ENCODE data around the gene VIPR1.
A peak's percentile ranks its signal among the peaks of the same experiment; 100 is the strongest.
"Not testable (repeated sequence)": the region's sequence is repeated elsewhere in the genome, so short reads cannot be mapped to it uniquely, and the experiment has no call there.

The VIPR1 gene

DNA sequence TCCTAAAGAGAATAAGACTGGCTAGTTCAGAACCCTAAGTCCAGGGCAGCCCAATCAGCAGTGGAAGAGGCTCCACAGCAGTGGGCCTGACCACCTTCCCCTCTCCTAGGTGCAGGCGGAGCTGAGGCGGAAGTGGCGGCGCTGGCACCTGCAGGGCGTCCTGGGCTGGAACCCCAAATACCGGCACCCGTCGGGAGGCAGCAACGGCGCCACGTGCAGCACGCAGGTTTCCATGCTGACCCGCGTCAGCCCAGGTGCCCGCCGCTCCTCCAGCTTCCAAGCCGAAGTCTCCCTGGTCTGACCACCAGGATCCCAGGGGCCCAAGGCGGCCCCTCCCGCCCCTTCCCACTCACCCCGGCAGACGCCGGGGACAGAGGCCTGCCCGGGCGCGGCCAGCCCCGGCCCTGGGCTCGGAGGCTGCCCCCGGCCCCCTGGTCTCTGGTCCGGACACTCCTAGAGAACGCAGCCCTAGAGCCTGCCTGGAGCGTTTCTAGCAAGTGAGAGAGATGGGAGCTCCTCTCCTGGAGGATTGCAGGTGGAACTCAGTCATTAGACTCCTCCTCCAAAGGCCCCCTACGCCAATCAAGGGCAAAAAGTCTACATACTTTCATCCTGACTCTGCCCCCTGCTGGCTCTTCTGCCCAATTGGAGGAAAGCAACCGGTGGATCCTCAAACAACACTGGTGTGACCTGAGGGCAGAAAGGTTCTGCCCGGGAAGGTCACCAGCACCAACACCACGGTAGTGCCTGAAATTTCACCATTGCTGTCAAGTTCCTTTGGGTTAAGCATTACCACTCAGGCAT lies 33.7 kb downstream of the VIPR1 start:
- no peak for DNase-seq

DNA sequence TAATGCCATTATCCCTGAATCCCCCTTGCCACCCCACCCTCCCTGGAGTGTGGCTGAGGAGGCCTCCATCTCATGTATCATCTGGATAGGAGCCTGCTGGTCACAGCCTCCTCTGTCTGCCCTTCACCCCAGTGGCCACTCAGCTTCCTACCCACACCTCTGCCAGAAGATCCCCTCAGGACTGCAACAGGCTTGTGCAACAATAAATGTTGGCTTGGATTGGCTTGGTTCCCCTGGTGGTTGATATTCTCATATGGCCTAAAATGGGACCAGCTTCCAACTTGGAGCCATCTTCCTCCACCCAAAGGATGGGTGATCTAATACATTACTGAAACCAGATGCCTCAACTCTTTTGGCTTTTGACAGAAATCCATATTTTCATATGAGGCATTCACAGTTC lies 34.9 kb downstream of the VIPR1 start:
- no peak for DNase-seq

DNA sequence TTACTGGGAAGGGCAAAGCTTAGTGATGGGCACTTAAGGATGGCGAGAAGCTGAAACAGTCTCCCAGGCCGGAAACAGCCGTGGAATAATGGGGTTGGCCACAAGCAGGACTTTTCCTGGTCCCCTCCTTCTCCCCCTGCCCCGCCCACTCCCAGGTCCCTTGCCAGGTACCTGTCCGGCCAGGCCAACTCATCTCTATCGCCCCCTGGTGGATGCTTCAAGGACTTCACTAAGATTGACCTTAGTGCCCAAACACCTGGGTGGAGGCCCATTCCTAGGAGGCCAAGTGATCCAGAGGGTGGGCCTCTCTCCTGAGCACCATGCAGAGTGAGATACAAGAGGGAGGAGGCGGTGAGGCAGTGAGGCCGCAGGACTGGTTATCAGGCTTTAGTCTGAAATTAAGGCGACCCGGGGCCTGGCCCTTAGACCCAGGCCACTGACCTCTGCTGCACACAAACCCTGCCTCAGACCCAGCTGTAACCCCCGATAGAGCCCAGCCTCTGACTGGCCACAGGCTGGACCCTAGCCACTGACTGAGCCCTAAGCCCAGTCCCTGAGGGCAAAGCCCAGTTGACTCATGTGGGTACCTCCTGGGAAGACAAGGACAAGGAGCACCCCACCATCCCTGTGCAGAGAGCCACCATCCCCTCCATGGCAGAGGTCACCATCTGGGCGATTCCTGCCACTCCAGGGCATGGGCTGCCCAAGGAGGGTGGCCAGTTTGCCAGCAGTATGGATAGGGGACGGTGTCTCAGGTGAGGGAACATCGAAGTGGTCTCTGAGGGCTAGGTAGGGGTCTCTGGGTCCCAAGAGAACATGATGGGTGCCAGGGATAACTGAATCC lies 37.6 kb downstream of the VIPR1 start:
- no peak for DNase-seq

DNA sequence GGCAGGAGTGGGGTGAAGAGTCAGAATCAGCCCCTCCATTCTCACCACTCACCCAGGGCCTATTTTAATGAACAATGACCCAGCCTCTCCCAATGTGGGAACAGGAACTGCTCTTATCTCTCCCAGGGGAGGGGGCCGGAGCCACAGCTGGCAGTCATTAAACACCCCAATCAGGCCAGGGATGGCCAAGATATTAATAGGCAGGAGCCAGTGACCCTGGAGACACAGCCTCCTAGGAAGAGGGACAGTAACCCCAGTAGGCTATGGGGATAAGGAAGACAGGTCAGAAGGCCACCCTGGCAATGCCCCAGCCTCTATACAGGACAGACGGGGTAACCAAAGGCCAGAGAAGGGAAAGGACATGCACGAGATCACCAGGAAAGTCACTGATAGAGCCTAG lies 38.6 kb downstream of the VIPR1 start:
- no peak for DNase-seq

DNA sequence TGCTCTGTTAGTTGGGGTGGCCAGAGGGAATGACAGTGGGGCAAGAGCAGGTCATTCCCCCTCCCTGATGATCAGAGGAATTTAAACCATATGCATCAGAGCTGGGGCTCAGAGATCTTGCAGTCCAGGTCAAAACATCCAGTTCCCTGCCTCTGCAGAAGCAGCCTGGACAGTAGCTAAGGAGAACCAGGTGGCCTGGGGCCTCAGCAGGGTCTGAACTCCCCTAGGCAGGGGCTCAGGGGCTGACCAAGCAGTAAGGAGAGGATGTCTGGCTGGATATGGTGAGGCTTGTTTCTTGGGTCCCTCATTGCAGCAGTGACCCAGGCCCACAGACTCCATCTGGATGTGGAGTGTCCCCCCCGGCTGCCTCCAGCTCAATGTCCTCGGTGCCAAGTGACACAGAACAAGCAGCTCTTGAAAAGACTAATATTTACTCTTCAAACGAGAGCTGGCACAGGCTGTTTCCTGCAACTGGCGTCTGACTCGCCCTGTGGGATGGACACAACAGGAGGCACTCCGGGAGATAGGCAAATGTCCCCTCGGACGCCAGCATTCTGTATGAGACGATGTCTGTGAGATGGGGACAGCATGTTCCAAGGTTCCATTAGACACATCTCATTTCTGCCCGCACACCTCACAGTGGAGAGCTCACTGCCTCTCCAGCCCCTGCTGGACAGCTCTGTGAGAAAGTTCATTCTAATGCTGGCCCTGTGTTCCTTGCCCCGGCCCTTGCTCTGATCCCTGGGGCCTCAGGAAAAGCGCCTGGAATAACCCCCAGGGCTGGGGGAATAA lies 42.2 kb downstream of the VIPR1 start:
- DNase-seq: no peak

DNA sequence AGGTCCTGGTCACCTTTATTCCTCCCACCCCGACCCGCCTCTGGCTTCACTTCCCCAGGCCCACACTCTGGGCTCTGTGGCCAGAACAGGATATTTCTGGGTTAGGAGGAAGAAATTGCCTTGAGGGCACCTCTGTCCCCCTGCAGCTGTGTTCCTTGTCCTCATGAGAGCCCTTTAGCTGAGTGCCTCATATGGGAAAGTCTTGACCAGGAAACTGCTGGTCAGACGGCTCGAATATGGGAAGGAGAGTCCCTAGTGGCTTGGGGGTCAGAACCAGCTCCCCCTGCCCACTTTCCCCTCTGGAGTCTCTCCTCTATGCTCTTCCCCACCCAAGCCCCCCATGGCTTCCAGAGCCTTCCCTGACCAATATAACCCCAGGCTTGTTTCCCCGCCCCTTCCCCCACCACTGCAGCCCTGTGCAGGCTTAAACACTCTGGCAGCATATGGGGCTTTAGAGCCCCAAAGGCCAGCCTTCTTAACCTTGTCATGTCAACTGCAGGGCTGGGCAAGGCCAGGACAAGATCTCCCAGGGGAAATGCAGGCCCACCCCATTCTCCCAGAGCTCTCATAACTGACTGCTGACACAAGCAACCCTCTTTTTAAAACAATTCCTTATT lies 42.9 kb downstream of the VIPR1 start:
- DNase-seq: no peak

DNA sequence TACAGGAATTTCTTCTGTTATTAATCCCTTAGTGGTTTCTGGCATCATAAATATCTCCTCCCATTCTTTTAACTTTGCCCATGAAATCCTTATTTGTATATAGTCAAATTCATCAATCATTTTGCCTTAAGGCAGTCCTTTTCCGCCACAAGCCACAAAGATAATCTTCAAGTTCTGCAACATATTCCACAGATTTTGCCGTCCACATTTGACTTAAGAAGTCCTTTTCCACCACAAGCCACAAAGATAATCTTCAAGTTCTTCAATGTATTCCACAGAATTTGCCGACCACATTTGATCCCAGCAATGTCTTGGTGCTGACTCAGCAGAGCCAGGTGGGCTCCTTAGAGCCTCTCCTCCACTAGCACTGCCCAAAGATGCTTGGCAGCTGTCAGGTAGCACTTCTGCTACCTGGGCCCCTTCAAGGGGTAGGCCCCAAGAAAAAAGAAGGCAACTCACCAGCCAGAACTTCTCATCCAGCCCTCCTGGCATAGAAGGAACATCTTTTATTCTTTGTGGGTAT lies 44.3 kb downstream of the VIPR1 start:
- no peak for DNase-seq

DNA sequence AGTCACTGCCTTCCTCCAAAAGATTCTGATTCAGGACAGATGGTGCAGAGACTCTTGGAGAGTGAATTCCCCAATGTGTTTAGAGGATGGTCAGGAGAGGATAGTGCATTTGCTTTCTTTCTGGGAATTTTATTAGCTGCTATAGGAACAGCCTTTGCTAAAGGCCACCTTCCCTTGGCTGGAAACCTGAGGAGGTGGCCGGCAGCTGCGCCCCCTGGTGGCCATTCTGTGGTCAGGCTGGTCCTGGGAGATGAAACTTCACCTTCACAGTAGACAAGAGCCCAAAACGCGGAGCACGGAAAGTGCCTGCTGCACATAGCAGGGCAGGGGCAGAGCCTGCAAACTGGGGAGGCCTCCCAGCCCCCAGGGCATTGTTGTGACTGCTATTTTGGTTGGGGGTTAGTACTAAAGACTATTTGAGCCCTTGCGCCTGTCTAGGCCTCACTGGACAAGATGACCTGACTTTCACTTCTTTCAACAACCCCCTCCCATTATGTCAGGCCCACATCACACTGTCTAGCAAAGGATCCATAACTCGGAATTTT lies 45.0 kb downstream of the VIPR1 start:
- DNase-seq: peak; percentile 8

DNA sequence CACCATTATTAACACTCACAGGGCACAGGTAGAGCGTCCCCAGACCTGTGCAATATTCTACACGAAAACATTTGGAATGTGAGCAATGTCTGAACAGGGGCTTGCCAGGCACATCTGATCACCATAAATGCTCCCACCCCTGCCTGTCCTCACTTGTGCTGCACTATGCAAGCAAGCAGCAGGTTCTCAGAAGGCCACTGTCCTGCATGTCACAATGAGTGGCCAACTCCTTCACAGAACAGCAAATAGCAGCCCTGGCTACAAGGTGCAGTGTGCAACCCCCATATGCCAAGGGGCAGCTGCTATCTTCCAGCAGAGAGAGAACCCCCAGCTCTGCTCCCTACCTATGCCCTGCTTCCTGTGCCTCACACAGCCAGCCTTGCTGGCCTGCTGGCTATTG lies 46.7 kb downstream of the VIPR1 start:
- no peak for DNase-seq

DNA sequence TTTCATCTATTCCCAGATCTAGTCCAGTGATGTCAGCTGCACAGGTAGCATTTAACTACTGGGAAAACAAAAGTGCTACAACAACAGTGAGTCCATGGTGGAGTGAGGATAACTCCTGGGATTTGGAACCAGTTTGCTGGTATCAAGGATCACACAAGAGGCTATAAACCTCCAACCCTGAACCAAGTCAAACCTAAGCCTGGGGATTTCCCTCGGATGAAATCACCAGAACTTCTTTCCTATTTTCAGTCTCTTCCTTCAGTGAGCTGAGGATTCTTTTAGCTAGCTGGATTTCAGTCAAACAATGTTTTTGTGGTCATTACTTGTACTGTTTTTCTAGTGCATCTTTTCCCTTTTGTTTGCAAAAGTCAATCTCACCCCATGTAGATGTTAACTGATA lies 47.8 kb downstream of the VIPR1 start:
- DNase-seq: no peak

DNA sequence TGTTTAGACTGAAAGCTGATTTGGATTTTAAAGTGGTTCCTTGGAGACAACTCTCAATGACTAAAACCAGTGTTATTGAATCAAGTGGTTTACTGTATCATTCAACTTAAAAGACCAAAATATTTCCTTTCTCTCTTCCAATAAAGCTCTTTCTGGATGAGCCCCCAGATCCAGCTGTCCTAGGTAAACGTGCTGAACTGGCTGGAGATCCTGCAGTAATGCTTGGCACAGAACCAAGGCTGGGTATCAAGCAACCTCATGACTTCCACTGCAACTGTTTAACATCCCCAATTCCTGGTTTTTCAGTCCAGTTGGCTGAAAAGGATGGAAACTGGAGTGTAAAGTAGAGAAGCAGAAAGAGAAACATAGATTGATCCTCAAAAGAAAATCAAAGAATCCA lies 50.4 kb downstream of the VIPR1 start:
- no peak for DNase-seq

DNA sequence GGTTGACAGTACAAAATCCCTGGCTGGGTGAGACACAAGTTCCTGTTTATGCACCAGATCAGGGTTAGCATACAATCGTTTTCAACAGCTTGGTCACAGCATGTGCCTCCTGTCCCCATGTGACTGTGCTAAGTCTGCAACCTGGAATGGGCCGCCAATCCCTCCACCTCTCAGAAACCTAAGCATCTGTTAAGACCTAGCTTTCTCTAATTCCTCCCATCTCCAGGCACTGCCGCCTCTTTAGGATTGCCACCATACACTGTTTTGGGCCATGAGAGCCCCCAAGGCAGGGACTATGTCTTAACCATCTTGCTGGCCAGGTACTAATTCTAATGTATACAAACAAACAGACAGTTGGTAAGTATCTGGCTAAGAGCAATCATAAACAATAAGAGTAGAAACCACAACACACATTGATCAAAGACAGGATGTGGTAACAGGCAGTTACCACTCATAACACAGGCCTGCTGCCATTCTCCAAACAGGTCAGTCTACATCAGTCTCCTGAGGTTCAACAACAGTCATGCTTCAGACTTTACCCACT lies 53.7 kb downstream of the VIPR1 start:
- no peak for DNase-seq

DNA sequence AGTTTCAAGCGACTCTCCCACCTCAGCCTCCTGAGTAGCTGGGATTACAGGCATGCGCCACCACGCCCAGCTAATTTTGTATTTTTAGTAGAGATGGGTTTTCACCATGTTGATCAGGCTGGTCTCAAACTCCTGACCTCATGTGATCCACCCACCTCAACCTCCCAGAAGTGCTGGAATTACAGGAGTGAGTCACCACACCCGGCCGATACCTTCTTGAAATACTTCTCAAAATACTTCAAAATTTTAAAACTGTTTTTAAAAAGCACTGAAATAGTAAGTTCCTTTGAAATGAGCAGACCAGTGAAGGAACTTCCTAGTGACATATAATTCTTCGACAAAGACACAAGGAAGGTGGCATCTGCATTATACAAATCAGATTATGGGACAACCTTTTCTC lies 54.4 kb downstream of the VIPR1 start:
- DNase-seq: not testable (repeated sequence)

DNA sequence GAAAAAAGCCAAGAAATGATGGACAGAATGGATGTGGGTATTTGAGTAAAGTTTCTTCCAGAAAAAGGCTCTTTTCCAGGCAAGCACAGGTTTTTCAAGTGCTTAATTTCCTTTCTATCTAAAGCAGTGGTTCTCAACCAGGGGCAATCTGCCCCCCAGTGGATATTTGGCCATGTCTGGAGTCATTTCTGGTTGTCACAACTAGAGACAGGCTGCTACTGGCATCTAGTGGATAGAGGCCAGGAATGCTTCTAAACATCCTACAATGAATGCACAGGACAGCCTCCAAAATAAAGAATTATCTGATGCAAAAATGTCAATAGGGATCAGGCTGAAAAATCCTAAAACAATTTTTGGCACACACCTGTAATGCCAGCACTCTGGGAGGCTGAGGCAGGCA lies 55.4 kb downstream of the VIPR1 start:
- DNase-seq: no peak

DNA sequence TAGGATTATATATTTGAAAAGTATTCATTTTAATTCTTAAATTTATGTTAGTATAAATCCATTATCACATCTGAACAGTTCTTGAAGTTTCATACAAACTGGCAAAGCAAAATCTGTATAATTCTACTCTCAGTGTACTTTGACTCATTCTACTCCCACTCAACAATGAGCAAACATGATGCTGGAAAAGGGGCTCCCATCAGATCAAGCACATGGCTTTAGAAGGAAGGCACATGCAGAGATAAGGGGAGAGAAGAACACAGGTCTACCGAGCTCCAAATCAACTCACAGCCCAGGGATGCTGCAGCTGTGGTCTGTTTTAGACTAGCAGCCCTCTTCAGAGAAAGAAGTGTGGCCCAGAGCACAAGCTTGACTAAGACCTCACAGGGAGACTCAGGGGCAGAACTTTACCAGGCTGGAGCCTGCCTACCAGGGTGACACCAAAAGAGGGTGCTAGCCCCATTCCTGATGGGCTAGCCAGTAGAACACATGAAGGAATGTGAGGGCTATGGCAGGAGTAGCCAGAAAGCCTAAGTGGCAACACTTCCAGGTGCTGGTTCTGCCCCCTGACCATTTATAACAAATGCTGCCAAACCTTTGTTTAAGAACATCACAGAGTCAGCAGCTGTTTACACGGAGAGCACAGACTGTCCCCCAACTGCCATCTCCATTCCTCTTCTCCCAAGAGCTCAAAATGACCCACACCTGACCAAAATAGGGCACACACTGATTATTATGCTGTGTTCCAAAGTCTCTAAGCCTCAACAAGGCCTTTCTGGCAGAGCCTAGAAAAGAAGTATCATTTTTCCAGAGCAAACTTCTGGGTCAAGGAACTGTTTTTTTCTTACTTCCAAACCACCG lies 59.8 kb downstream of the VIPR1 start:
- DNase-seq: no peak

DNA sequence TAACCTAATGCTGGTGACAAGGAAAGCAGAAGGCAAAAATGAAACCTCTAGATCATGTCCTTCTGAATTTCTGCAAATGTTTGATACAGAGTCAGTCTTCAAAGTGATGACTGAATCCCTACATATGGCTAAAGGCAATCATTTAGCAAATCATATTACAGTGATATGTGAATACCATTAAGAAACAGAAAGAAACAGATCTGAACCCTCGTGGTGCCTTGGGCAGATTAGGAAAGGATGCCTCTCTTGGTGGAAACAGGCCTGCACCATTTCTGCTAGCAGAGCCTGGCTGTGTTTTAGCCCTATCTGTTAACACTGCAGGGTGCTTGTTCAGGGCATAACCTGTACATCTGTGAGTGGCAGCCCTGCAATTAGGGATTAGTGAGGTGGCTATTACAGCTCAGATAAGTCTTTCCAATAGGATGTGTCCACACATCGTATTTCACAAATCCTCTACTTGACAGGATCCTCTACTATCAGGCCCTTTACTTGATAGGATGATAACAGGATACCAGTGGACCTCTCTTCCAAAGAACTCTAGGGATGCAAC lies 67.2 kb downstream of the VIPR1 start:
- DNase-seq: no peak

DNA sequence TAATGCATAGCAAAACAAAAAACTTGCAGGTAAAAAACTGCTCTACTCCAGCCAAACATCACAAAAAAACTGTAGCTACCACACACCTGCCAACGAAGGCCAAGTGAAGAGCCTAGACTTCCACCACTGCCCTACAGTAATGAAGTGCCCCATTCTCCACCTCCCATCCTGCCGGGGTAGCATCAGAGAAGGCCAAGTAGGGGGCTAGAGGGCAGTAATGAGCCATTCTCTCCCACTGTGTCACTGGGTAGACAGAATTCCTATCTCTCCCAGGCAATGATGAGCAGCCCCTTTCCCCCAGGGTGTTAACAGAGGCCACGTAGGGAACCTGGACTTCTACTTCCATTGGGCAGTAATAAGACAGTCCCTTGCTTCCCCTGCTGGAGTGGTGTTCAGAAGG lies 69.8 kb downstream of the VIPR1 start:
- DNase-seq: no peak

DNA sequence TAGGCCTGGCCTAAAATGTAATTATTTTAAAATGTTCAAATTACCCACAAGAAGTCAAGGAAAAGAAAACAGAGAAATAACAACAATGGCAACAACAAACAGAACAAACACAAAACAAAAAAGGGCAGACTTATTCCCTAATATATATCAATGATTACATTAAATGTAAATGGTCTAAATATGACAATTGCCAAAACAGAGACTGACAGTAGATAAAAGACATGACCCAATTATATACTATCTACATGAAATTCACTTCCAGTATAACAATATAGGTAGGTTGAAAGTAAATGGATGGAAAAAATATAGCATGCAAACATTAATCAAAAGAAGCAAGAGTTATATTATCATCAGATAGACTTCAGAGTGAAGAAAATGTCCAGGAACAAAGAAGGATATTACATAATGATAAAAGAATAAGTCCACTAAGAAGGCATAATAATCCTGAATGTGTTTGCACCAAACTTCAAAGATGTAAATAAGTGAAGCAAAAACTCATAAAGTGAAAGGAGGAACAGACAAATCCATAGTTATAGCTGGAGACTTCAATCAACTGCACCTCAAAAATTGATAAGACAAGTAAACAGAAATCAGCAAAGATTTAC lies 72.8 kb downstream of the VIPR1 start:
- DNase-seq: no peak

DNA sequence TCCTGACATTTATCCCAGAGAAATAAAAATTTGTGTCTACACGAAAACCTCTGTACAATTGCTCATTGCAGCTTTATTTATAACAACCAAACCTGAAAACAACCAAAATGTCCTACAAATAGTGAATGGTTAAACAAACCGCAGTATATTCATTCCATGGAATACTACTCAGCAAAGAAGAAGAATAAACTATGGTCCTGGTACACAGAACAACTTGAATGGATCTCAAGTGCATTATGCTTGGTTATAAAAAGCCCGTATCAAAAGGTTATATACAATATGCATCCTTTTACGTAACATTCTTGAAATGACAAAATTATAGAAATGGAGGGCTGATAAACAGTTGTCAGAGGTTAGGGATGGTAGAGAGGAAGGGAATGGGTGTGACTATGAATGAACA lies 75.6 kb downstream of the VIPR1 start:
- no peak for DNase-seq

DNA sequence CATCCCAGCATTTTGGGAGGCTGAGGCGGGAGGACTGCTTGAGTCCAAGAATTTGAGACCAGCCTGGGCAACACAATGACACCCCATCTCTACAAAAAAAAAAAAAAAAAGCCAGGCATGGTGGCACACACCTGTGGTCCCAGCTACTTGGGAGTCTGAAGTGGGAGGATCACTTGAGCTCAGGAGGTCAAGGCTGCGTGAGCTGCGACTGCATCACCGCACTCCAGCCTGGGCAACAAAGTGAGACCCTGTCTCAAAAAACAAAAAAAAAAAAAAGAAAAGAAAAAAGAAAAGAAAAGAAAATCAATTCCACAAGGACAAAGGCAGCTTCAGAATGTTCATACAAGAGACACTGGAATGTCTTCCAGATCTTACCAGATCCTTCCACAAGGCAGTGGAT lies 76.9 kb downstream of the VIPR1 start:
- not testable (repeated sequence) for DNase-seq

DNA sequence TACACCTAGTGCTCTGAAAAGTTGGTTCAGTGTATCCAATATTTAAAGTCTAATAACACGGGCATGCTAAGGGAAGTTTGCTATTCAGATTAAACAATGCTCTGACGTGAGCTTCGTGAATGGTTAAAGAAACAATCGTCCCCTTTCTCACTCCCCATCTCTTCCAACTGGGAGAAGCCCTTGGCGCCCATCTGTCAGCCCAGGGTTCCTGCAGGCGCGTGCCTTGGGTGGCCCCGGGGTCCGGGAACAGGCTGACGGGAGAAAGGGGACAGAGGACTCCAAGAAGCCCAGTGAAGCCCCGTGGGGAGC lies 78.9 kb downstream of the VIPR1 start:
- no peak for DNase-seq
